Vagina (tissue), 2 donors: Measurements from ENCODE around the gene CPSF4L.

Experiments used
- POLR2A ChIP-seq, 2 donors: fragments of 450-650 bp; IDR thresholded peaks; one replicate each; pipeline ENCODE4 v1.6.1; 2017; ENCODE audit warnings: antibody characterized with exemption in 2 of 2, mild to moderate bottlenecking in 2 of 2, moderate library complexity in 2 of 2
- POLR2AphosphoS5 ChIP-seq, 2 donors: sonication (generic); formaldehyde crosslinking; IDR thresholded peaks; one replicate each; pipeline ENCODE4 v1.9.0; 2017; ENCODE audit warnings: antibody characterized with exemption in 2 of 2, mild to moderate bottlenecking in 2 of 2, low read depth in 1 of 2; ENCODE audit not compliant: insufficient read depth in 1 of 2
- TF ChIP-seq, protein P1 (sequence below), 3 experiments: fragments of 450-650 bp in 2 of 3; fragments of 200-600 bp in 1 of 3; sonication (generic) in 1 of 3; IDR thresholded peaks; one replicate each; pipeline ENCODE4 v1.5.1; 2017 to 2019; ENCODE audit warnings: antibody characterized with exemption in 3 of 3, mild to moderate bottlenecking in 2 of 3, moderate library complexity in 2 of 3

DNA sequence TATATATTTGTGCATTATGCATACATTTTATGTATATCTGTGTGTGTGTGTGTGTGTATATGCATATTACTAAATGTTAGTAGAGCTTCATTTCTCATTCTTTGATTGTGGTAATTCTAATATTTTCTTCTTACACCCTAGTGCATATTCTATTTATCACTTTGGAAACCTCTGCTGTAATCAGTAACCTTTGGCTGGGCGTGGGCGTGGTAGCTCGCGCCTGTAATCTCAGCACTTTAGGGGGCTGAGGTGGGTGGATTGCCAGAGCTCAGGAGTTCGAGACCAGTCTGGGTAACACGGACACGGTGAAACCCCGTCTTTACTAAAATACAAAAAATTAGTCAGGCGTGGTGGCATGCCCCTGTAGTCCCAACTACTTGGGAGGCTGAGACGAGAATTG is 26.9 kb downstream of the CPSF4L start:
- TF ChIP-seq, protein P1, sequence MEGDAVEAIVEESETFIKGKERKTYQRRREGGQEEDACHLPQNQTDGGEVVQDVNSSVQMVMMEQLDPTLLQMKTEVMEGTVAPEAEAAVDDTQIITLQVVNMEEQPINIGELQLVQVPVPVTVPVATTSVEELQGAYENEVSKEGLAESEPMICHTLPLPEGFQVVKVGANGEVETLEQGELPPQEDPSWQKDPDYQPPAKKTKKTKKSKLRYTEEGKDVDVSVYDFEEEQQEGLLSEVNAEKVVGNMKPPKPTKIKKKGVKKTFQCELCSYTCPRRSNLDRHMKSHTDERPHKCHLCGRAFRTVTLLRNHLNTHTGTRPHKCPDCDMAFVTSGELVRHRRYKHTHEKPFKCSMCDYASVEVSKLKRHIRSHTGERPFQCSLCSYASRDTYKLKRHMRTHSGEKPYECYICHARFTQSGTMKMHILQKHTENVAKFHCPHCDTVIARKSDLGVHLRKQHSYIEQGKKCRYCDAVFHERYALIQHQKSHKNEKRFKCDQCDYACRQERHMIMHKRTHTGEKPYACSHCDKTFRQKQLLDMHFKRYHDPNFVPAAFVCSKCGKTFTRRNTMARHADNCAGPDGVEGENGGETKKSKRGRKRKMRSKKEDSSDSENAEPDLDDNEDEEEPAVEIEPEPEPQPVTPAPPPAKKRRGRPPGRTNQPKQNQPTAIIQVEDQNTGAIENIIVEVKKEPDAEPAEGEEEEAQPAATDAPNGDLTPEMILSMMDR (IDR thresholded peaks at IDR 0.05): no peak
- no peak for TF ChIP-seq POLR2A (IDR thresholded peaks at IDR 0.05)
- TF ChIP-seq POLR2AphosphoS5 (IDR thresholded peaks at IDR 0.05; ENCODE audit: insufficient read depth in 1 of 2, low read depth in 1 of 2): no peak
